ENCODE data around the gene ALX1. TPM values are rescaled to one million over a fixed set of nuclear protein-coding genes. Genes with fewer than 3 reads are reported as not detected.

Gene ALX1
- total RNA-seq, 4 donors from 2014 or later, result not detected

DNA sequence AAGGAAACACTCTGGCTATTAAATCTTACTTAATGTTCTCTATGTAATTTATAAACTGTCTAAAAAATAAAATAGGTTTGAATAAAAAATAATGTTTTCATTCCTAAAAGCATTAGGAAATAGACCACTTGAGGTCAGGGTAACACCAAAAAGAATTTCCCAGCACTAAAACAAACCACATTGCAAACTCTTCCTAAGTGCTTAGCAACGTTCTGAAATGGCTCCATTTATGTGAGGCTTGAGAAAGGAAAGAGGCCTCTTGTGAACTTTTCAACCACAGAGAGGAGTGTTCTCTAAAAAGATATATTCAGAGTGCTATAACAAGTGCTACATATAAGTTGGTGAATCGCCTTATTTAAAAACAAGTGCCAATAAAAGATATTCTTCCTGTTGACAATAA is 42.7 kb downstream of the ALX1 start:
- H3K9me3 ChIP-seq, result no peaks in the 10 kb centered on the region
- TF ChIP-seq POLR2A (IDR thresholded peaks at IDR 0.05), result no peak
- TF ChIP-seq CTCF (IDR thresholded peaks at IDR 0.05), result no peak
- H3K27ac ChIP-seq, result no peak overlapping the region
- no peaks in the 10 kb centered on the region for H3K27me3 ChIP-seq
- H3K36me3 ChIP-seq, result no peaks in the 10 kb centered on the region
- no peaks in the 10 kb centered on the region for H3K4me1 ChIP-seq
- H3K4me3 ChIP-seq, result no peak overlapping the region
- DNase-seq, result no peak

- no peak for TF ChIP-seq POLR2A (IDR thresholded peaks at IDR 0.05)
- TF ChIP-seq CTCF (IDR thresholded peaks at IDR 0.05), result no peak
- Histone ChIP-seq H3K4me1 (no peaks in the 10 kb centered on the region), H3K4me3 (no peak overlapping the region), H3K36me3 (no peaks in the 10 kb centered on the region), H3K27me3 (no peaks in the 10 kb centered on the region), H3K9me3 (no peaks in the 10 kb centered on the region), H3K27ac (no peak overlapping the region)
- DNase-seq, result no peak
Observed at GRCh38 chr12:85325442-85325841, 45.4 kb downstream of the ALX1 start.

DNA sequence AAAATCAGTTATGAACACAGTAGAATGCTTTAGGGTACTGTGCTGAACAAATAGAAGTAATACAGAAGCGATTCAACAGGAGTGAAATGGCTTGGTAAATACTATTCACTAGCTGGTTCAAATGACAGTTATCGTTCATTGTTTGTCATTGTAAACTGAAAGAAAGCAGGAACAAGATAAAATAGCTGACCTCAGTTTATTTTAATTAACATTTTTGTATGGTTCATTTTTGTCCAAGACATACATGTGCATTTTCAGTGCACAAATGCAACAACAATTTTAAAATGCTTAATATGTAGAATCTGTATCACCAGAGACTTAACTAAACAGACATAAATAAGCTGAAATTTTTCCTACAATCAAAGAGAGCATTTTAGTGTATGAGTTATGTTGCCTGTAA is 49.9 kb downstream of the ALX1 start:
- H3K4me3 ChIP-seq, result no peak overlapping the region
- no peaks in the 10 kb centered on the region for H3K36me3 ChIP-seq
- H3K27ac ChIP-seq, result no peak overlapping the region
- no peaks in the 10 kb centered on the region for H3K27me3 ChIP-seq
- no peak for DNase-seq
- no peak for TF ChIP-seq POLR2A (IDR thresholded peaks at IDR 0.05)
- no peak for TF ChIP-seq CTCF (IDR thresholded peaks at IDR 0.05)
- no peaks in the 10 kb centered on the region for H3K4me1 ChIP-seq
- H3K9me3 ChIP-seq, result no peaks in the 10 kb centered on the region

DNA sequence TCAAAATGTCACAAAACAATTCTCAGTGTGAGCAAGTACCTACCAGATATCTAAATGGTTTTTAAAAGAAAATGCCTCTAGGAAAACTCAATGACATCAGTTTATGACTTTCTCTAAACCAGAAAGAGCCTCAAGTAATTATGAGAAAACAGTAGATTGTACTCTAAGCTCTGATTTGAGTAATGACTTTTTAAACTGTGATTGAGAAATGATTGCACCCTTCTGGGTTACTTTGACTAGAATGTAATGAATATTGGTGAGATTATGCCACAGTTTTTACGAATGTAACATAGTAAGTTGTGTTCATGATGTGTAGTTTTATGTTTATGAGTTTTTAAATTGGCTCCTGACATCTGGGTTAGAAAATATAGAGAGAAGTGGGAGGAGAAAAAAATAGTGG is 68.8 kb downstream of the ALX1 start:
- Histone ChIP-seq H3K36me3 (no peaks in the 10 kb centered on the region), H3K27ac (no peak overlapping the region), H3K4me3 (no peak overlapping the region), H3K4me1 (no peaks in the 10 kb centered on the region), H3K9me3 (no peaks in the 10 kb centered on the region), H3K27me3 (no peaks in the 10 kb centered on the region)
- TF ChIP-seq POLR2A (IDR thresholded peaks at IDR 0.05) (no peak), CTCF (IDR thresholded peaks at IDR 0.05) (no peak)
- DNase-seq, result no peak

DNA sequence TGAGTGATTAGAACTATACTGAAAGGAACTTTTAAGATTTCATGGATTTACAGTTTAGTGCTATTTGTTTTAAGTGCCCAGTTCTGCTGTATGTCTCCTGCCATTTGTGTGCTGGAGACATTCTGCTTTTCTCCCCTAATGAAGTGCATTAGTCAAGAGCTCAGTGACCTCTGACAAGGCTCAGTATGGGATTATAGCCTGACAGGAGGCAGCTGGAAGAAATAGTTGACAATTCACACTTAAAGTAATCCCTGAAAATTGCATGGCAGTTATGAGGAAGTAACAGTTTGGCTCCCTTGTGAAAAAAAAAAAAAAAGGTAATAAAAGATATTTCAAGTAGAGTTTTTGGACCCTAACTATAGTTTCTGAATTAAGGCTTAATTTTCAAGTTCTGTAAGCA is 70.3 kb downstream of the ALX1 start:
- Histone ChIP-seq H3K27ac (no peak overlapping the region), H3K27me3 (no peaks in the 10 kb centered on the region), H3K36me3 (no peaks in the 10 kb centered on the region), H3K4me3 (no peak overlapping the region), H3K9me3 (no peaks in the 10 kb centered on the region), H3K4me1 (no peaks in the 10 kb centered on the region)
- no peak for DNase-seq
- TF ChIP-seq POLR2A (IDR thresholded peaks at IDR 0.05) (no peak), CTCF (IDR thresholded peaks at IDR 0.05) (no peak)

Other genes starting within 250 kb of the ALX1 start
- gene TSPAN19, start 243.9 kb upstream of the ALX1 start, total RNA-seq, result not detected
- not detected for gene LRRIQ1, start 243.9 kb upstream of the ALX1 start, total RNA-seq